HG02885 (cell line): ENCODE data around the gene LENG9.
A peak's percentile ranks its signal among the peaks of the same experiment; 100 is the strongest.
"Not testable (repeated sequence)": the region's sequence is repeated elsewhere in the genome, so short reads cannot be mapped to it uniquely, and the experiment has no call there.

ENCODE experiments used
- ATAC-seq: cut with Tn5 transposase; IDR thresholded peaks from one replicate; pipeline ENCODE4 v1.9.1; 2021; ENCODE audit warnings: mild to moderate bottlenecking; ENCODE audit not compliant: unreplicated experiment, poor library complexity

The LENG9 gene

DNA sequence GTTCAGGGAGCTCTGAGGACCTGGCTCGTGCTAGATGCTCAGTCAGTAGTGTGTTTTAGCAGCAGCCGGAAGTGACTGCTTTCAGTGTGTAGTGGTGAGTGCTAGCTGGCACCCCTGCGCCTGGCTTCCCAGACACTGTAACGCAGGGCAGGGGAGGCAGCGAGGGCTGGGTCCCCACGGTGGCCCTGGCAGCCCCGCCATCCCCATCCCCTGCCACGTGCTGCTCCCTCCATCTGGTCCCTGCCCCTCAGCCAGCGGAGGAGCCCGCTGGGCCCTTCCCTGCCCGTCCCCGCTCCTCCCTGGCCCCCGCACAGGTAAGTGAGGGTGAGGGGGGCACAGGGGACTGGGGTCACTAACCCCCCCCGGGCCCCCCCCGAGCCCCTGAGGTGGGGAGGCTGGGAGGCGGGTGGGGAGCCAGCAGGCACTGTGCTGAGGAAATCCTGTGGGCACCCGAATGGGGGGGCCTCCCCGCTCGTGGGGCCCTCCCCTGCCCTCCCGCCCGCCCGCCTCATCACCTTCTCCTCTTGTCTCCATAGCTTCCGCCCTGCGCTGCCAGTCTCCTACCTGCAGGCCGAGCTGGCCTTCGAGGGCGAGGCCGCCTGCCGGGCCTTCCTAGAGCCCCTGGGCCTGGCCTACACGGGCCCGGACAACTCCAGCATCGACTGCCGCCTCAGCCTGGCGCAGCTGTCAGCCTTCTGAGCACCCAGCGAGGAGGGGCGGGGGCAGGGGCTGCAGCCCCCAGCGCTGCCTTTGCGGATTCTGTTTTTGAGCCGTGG is 3.2 kb downstream of the LENG9 start:
- ATAC-seq, result no peak

DNA sequence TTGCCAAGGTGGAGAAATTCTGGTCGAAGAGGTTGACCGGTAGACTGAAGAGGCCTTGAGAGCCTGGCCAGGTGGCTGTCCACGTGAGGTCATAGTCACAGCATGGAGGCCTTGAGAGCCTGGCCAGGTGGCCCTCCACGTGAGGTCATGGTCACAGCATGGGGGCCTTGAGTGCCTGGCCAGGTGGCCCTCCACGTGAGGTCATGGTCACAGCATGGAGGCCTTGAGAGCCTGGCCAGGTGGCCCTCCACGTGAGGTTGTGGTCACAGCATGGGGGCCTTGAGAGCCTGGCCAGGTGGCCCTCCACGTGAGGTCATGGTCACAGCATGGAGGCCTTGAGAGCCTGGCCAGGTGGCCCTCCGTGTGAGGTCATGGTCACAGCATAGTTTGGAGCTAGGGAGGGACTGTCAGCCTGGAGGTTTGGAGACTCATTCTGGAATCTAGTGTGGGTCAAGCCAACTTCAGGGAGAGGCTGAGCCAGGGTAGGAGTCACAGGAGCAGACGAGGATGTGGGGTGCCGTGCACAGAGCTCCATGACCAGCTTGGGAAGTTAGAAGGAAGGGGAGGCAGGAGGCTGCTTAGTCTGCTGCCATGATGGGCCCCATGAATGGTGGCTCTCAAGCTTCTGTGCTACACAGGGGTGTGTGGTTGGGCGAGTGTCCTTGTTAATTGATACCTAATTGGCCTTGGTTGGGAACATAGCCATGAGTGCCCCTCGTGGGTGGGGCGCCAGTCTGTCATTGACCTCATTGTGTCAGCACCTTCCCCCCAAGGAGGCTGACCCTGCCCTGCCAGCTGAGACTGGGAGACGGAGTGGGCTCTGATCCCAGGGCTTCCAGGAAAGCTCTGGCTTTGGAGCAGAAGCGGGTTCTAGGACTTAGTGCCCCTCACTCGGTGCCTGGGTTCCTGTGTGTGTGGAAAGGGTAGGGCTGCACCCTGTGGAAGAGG is 4.0 kb downstream of the LENG9 start:
- ATAC-seq, result no peak

DNA sequence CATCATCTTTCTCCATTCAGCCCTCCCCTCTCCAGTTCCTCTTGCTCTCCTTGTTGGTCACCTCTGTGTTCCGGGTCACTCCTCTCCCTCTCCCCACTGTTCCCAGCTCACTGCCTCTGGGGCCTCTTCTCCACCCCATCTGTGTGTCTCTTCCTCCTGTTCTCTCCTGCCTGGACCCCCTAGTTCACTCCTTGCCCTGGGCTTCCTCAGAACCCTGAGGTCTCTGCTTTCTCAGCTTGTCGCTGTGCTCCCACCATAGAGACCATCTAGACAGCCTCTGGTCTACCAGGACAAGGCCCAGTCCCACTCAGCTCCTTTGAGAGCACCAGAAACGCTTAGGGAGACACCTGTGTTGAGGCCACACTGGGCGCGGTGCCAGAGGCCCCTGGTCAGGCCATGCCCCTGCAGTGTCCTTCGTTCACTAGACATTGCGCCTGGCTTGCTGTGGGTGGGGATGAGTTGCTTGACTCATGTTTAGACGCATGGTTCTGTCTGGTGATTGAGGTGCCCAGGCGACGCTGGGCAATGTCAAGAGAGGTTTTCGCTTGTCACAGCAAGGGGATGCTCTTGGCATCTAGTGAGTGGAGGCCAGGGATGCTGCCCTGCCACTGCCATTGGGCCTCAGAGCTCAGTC is 4.8 kb downstream of the LENG9 start:
- ATAC-seq, result no peak

DNA sequence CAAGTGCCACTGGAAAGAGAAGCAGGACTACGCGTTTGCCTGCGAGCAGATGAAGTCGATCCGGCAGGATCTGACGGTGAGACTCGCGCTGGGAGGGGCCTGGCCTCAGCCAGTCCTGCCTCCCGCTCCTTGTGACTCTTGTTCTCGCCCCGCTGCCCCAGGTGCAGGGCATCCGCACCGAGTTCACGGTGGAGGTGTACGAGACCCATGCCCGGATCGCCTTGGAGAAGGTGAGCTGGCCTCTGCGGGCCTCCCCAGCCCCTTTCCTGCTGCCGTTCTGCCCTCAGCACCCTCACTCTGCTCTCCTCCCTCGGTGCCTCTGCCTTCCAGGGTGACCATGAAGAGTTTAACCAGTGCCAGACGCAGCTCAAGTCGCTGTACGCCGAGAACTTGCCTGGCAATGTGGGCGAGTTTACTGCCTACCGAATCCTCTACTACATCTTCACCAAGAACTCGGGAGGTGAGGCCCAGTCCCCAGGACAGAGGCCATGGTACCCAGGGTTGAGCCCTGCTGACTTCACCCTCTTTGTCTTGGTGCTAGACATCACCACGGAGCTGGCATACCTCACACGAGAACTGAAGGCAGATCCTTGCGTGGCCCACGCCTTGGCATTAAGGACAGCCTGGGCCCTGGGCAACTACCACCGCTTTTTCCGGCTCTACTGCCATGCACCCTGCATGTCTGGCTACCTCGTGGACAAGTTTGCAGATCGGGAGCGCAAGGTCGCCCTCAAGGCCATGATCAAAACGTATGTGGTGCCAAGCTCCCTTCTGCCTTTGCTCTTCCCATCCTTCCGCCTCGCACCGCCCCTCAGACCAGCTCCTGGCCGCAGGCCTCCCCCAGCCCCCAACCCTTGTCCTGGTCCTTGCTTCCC is 5.6 kb downstream of the LENG9 start:
- ATAC-seq, result no peak

DNA sequence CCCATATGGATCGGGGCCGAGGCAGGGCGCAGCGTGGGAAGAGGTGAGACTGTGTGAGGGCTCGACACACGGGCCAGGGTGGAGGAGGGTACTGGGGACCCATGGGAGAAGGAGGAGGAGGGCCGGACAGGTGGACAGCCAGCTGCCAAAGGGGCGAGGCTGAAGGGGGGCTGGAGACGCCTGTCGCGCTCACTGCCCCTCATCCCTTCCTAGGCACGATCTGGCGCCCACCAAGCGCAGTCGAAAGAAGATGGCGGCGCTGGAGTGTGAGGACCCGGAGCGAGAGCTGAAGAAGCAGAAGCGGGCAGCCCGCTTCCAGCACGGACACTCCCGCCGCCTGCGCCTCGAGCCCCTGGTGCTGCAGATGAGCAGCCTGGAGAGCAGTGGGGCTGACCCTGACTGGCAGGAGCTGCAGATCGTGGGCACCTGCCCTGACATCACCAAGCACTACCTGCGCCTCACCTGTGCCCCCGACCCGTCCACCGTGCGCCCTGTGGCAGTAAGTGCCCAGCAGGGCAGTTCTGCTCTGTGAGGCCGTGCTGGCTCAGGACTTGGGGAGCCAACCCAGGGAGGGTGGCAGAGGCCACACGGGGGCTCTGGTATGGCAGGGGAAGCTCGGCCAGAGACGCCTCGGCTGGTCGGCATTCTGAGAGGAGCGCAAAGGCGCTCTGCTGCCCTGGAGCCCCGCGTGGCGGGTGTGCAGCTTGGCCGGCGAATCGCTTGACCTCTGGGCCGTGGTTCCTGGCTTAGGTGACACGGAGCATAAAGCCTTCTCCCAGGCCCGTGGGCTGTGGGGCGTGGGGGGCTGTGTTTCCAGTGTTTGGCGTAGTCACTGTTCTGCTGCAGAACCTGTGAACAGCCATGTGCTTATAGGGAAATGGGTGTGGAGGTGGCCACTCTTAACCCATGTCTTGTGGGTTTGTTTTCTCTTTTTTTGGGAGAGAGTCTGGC is 6.9 kb downstream of the LENG9 start:
- no peak for ATAC-seq

DNA sequence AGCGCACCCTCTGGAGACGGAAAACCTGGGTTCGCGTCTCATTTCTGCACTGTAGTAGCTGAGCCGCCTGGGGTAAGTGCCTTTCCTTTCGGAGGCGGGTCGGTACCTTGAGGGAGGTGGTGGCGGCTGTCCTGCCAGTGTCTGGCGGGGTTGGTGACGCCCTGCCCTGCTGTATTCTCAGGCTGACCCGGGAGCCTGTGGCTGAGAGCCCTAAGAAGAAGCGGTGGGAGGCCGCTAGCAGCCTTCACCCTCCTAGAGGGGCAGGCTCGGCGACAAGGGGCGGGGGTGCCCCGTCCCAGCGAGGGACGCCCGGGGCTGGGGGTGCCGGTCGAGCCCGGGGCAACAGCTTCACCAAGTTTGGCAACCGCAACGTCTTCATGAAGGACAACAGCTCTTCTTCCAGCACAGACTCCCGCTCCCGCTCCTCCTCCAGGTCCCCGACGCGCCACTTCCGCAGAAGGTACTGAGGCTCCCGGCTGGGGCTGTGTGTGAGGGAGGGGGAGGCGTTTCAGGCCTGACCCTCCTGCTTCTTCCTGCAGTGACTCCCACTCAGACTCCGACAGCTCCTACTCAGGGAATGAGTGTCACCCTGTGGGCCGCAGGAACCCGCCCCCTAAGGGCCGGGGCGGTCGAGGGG is 7.7 kb downstream of the LENG9 start:
- ATAC-seq, result no peak

DNA sequence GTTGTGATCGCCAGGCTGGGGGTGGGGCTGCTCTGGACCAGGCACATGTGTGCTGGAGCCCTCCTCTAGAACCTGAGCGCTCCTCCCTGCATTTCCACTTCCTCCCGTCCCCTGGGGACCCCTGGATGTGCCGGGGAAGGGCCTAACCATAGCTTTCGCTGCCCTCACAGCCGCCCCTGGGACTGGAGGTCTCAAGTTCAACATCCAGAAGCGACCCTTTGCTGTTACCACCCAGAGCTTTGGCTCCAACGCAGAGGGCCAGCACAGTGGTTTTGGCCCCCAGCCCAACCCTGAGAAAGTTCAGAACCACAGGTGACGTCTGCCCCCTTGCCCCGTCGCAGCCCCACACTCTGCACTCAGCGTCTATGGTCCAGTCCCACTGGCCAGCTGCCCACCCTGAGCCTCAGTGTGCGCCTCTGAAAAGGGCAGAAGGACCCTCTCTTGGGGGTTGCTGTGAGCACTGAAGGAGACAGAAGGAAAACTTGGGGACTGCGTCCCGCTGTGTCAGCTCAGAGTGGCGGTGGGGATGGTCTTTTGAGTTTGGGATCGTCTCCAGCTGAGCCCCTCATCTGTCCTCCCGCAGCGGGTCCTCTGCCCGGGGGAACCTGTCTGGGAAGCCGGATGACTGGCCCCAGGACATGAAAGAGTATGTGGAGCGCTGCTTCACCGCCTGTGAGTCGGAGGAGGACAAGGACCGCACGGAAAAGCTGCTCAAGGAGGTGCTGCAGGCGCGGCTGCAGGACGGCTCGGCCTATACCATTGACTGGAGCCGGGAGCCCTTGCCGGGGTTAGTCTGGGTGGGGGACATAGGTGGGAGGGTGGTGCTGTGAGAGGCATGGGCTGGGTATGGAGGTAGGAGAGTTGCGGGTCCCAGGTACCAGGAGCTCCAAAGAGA is 8.6 kb downstream of the LENG9 start:
- no peak for ATAC-seq

DNA sequence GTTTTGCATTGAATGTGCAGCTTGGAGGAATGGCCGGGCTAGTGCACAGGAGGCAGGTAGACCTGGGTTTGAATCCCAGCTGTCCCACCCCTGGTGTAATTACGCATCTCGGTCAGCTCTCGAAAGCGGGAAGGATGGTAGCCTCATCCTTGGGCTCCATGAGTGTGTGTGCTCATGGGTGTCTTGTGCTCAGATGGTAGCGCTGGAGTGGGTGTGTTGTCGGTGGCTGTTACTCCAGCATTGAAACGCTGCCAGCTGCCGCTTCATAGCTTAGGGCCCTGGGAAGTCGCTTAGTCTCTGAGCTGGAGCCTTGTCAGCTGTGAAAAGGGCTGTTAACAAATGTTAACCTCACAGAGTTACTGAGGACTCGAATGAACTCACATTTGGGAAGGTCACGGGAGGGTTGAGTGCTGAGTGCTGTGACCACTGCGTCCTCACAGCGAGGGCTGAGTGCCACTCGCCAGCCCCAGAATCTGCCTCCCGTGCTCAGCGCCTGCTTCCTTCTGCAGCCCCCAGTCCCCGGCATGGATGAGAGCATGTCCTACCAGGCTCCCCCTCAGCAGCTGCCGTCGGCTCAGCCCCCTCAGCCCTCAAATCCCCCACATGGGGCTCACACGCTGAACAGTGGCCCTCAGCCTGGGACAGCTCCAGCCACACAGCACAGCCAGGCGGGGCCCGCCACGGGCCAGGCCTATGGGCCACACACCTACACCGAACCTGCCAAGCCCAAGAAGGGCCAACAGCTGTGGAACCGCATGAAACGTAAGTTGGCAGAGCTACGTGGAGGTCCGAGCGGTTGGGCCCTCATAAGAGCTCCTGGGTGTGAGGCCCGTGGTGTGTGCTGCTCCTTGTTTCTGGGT is 9.4 kb downstream of the LENG9 start:
- no peak for ATAC-seq

DNA sequence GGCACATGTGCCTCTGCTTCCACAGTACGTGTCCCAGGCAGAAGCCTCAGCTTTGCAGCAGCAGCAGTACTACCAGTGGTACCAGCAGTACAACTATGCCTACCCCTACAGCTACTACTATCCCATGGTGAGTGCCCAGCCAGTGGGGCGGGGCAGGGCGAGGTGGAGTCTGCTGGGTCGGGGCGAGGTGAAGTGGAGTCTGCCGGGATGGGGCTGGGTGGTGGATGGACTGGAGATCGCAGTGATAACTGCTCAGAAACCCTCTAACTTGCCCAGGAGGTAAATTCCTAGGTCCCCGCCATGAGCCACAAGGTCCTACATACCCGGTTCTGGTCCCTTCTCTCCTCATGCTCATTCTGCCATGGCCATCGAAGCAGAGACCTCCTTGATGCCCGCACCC is 11.0 kb downstream of the LENG9 start:
- ATAC-seq, result no peak

DNA sequence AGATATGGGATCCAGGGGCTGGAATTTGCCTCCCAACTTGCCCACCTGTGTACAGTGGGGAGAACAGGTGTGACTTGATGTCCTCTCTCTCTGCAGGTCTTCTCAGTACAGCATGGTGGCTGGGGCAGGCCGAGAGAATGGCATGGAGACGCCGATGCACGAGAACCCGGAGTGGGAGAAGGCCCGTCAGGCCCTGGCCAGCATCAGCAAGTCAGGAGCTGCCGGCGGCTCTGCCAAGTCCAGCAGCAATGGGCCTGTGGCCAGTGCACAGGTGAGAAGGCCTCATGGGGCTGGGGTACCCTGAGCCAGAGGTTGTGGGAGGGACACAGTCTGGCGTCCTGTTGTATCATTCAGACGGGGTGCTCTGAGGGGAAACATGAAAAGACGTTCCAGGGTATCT is 11.6 kb downstream of the LENG9 start:
- no peak for ATAC-seq

DNA sequence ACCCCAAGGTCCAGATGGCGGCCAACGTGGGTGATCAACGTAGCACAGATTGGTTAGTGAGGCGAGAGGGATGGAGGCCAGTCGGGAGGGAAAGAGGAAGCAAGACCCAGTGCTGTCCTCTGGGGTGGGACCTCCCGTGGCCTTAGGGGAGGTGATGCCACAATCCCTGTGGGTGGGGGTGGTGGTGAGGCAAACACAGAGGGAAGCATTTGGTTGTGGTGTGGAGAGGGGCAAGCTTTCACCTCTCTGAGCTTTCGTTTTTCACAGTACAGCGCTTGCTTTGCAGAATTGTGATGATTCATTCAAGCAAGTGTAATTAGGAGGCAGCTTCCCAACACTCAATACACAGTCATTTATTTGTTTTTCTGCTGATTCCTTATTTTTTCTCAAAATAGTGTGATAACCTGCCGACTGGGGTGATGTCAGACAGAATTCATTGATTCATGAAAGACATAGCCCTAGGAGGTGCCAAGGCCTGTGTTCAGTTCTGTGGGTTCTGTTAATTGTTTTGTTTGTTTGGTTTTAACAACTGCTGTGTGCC is 12.2 kb downstream of the LENG9 start:
- no peak for ATAC-seq

DNA sequence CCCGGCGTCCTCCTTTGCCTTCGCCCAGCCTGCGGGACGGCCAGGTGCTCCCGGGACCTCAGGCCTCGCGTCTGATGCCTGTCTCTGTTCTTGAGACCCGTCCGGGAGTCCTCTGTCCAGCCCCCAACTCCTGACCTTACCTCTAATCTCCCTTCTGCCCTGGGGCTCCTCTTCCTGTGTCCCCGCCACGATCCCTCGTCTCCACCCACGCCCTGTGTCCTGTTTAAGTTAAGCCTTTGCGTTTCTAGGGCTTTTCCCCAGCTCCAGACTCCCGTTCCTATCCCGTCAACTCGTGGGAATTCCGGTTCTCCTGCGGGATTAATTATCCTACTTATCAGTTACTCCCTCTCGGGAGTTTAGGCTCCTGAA is 13.9 kb downstream of the LENG9 start:
- ATAC-seq, result no peak

DNA sequence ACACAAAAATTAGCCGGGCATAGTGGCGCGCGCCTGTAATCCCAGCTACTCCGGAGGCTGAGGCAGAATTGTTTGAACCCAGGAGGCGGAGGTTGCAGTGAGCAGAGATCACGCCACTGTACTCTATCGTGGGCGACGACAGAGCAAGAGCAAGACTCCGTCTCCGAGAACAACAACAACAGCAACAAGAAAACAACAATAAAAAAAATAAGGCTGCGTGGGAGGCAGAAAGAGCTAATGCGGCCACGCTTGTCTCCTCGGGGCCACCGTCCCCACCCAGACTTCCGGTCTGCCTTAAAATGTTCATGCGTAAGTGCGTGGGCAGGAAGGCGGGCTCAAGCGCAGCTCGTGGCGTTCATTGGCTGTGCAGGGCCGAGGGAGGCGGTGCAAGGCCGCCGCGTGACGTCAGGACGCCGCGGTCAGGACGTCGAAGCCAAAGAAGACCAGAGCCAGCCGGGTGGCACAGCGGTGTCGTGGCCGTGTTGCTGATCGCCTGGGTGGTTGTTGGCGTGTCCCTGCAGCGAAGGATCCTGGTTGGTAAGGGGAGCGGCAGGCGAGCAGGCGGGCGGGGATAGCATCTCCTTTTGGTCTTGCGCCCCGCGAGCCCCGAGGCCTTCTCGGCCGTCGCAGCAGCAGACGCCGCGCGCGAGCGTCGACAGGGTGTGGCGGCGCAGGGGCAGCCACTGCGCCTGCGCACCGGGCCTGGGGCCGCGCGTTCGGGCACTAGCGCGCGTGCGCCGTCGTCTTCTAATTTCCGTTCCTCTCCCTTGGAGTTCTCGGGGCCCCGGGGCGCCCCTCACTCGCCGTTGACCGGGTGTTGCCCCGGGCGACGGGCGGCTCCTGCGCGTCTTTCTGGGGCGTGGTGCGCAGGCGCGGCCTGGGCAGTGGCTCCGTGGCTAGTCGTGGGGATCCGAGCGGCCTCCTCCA is 14.5 kb downstream of the LENG9 start, which contains the start of gene LENG8:
LENG8 (plus strand) TSS at position 426 of the 927 bp plus-strand sequence. CDS start 2,146 bp downstream, outside the sequence.
- peak; percentile 90 for ATAC-seq

DNA sequence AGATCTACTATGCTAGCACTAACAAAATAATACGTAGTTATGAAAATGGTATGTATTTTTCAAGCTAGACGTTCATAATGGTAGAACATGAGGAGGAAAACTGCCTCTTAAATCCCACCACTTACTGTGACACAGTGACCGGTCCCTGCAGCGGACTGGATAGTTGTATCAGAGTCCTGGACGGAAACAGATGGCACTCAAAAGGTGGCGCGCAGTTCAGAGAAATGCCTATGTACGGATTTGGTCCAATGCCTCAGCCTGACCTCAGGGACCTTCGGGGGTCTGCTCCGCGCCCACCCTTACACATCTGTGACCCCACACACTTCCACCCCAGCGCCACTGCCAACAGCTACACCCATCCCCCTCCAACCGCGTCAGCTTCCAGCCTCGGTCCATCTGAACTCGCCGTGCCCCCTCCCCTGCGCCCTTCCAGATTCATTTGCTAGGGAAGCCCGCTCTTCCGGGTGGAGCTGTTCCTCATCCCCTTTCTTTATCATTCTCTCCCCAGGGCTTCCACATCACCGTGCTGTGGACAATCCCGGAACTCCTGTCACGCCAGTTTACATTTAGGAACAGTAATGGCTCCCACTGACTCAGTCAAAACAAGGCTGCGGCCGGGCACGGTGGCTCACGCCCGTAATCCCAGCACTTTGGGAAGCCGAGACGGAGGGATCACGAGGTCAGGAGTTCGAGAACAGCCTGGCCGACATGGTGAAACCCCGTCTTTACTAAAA is 15.4 kb downstream of the LENG9 start:
- peak; percentile 14 for ATAC-seq

DNA sequence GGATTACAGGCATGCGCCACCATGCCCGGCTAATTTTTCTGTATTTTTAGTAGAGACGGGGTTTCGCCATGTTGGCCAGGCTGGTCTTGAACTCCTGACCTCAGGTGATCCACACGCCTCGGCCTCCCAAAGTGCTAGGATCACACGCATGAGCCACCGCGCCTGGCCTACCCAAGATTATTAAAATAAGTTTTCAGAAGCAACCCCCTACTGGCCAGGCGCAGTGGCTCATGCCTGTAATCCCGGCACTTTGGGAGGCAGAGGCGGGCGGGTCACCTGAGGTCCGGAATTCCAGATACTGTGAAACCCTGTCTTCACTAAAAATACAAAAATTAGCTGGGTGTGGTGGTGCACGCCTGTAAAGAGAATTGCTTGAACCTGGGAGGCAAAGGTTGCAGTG is 17.2 kb downstream of the LENG9 start:
- not testable (repeated sequence) for ATAC-seq
